ENCODE measurements around the gene THEM5.

The THEM5 gene

DNA sequence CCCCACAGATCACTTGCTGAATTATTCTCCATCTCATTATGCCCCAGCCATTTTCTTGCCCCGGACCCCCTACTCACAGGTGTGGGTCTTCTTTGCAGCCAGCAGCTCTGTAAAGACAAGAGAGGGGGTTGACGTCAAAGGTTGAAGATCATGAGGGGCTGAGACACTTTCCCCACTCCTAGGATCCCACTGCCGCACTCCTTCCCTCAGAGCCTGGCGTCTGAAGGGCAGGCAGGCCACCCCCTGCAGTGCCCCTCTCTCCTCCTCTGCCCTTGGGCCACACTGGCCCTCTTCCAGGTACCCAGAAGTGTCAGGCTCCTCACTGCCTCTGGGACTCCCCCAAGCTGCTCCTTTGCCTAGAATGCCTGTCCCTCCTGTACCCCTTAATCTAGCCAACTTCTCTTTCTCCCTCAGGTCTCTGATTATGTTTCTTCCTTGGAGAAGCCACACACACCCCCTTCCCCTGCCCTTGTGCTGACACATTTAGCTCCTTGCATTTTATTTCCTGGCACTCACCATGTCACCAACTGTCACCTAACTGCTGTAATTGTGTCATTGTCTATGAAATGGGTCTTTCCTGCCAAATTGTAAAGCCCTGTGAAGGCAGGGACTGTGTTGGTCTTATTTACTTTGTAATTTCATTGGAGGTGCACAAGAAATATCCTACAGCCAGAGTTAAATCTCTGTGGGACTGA, 24.0 kb downstream of the THEM5 start:
- Histone ChIP-seq H3K4me1 (ENCODE audit: low read length) (peaks cover 36% of the 10 kb centered on the region), H2AFZ (ENCODE audit: low read length) (no peak overlapping the region), H3K79me2 (ENCODE audit: low read length) (no peaks in the 10 kb centered on the region), H3K4me2 (ENCODE audit: low read depth, low read length) (no peak overlapping the region), H3K9me3 (replicated peaks; ENCODE audit: insufficient read depth, low read length) (no peaks in the 10 kb centered on the region), H3K9ac (ENCODE audit: low read length) (no peak overlapping the region), H3F3A (ENCODE audit: insufficient read depth, low read length) (no peaks in the 10 kb centered on the region), H3K9me2 (replicated peaks; ENCODE audit: insufficient read depth, low read length) (no peaks in the 10 kb centered on the region), H3K27me3 (replicated peaks; ENCODE audit: insufficient read depth, low read length) (no peaks in the 10 kb centered on the region), H4K20me1 (ENCODE audit: insufficient read depth, low read length) (no peaks in the 10 kb centered on the region), H3K4me3 (ENCODE audit: low read length) (no peak overlapping the region), H3K27ac (ENCODE audit: low read length) (no peak overlapping the region), H3K36me3 (replicated peaks; ENCODE audit: insufficient read depth, low read length) (no peaks in the 10 kb centered on the region)
- TF ChIP-seq EZH2 (optimal IDR thresholded peaks at IDR 0.05; ENCODE audit: low read depth, low read length) (no peak), EZH2phosphoT487 (IDR thresholded peaks at IDR 0.05; ENCODE audit: low read length) (no peak)
- TF ChIP-seq, protein P1, sequence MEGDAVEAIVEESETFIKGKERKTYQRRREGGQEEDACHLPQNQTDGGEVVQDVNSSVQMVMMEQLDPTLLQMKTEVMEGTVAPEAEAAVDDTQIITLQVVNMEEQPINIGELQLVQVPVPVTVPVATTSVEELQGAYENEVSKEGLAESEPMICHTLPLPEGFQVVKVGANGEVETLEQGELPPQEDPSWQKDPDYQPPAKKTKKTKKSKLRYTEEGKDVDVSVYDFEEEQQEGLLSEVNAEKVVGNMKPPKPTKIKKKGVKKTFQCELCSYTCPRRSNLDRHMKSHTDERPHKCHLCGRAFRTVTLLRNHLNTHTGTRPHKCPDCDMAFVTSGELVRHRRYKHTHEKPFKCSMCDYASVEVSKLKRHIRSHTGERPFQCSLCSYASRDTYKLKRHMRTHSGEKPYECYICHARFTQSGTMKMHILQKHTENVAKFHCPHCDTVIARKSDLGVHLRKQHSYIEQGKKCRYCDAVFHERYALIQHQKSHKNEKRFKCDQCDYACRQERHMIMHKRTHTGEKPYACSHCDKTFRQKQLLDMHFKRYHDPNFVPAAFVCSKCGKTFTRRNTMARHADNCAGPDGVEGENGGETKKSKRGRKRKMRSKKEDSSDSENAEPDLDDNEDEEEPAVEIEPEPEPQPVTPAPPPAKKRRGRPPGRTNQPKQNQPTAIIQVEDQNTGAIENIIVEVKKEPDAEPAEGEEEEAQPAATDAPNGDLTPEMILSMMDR (IDR thresholded peaks at IDR 0.05; ENCODE audit: low read length), result no peak
- no peak for DNase-seq

DNA sequence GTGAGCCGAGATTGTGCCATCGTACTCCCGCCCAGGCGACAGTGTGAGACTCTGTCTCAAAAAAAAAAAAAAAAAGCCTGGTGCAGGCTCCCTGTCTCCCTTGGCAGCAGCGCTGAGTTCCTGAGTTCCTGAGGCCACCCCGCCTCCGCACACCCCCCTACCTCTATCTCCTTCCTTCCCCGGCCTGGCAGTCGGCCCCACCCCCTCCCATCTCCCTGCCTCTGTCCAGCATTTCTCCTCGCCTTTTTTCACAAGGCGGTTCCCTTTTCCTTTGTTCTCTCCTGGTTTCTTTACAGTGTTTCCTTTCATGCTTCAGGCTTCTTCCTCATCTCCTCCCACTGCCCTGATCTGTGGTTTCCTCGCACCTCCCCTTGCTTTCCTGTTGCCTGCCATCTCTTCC, 24.6 kb downstream of the THEM5 start:
- Histone ChIP-seq H3K27me3 (replicated peaks; ENCODE audit: insufficient read depth, low read length) (no peaks in the 10 kb centered on the region), H3K9me3 (replicated peaks; ENCODE audit: insufficient read depth, low read length) (no peaks in the 10 kb centered on the region), H2AFZ (ENCODE audit: low read length) (no peak overlapping the region), H4K20me1 (ENCODE audit: insufficient read depth, low read length) (no peaks in the 10 kb centered on the region), H3K9ac (ENCODE audit: low read length) (no peak overlapping the region), H3K27ac (ENCODE audit: low read length) (no peak overlapping the region), H3K4me2 (ENCODE audit: low read depth, low read length) (no peak overlapping the region), H3K36me3 (replicated peaks; ENCODE audit: insufficient read depth, low read length) (no peaks in the 10 kb centered on the region), H3K4me3 (ENCODE audit: low read length) (no peak overlapping the region), H3F3A (ENCODE audit: insufficient read depth, low read length) (no peaks in the 10 kb centered on the region), H3K79me2 (ENCODE audit: low read length) (no peaks in the 10 kb centered on the region), H3K4me1 (ENCODE audit: low read length) (peaks cover 30% of the 10 kb centered on the region), H3K9me2 (replicated peaks; ENCODE audit: insufficient read depth, low read length) (no peaks in the 10 kb centered on the region)
- no peak for DNase-seq
- TF ChIP-seq EZH2phosphoT487 (IDR thresholded peaks at IDR 0.05; ENCODE audit: low read length) (no peak), EZH2 (optimal IDR thresholded peaks at IDR 0.05; ENCODE audit: low read depth, low read length) (no peak)
- TF ChIP-seq, protein P1 (IDR thresholded peaks at IDR 0.05; ENCODE audit: low read length), result no peak

DNA sequence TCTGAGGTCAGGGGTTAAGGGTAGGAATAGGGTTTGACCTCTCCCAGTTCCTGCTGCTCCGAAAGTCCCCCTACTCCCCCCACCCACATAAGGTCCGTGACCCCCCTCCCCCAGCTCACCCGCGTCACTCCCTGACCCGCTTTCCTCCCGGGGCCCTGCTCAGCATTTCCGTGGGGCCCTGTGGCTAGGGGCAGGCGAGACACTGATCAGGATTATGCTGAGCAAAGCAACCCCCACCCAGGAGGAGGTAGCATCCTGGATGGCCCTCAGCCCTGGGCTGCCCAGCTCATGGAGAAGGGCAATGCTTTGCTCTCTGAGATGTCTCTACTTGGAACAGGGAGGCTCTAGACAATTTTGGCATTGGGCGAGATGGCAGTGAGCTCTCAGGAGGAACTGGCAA, 25.7 kb downstream of the THEM5 start:
- Histone ChIP-seq H3K79me2 (ENCODE audit: low read length) (no peaks in the 10 kb centered on the region), H3K36me3 (replicated peaks; ENCODE audit: insufficient read depth, low read length) (no peaks in the 10 kb centered on the region), H3K9me3 (replicated peaks; ENCODE audit: insufficient read depth, low read length) (no peaks in the 10 kb centered on the region), H3K4me1 (ENCODE audit: low read length) (peaks cover 24% of the 10 kb centered on the region), H3K27me3 (replicated peaks; ENCODE audit: insufficient read depth, low read length) (no peaks in the 10 kb centered on the region), H3K4me3 (ENCODE audit: low read length) (no peak overlapping the region), H2AFZ (ENCODE audit: low read length) (no peak overlapping the region), H3F3A (ENCODE audit: insufficient read depth, low read length) (no peaks in the 10 kb centered on the region), H3K9ac (ENCODE audit: low read length) (no peak overlapping the region), H4K20me1 (ENCODE audit: insufficient read depth, low read length) (no peaks in the 10 kb centered on the region), H3K27ac (ENCODE audit: low read length) (no peak overlapping the region), H3K9me2 (replicated peaks; ENCODE audit: insufficient read depth, low read length) (no peaks in the 10 kb centered on the region), H3K4me2 (ENCODE audit: low read depth, low read length) (no peak overlapping the region)
- DNase-seq, result no peak
- TF ChIP-seq, protein P1 (IDR thresholded peaks at IDR 0.05; ENCODE audit: low read length), result no peak
- TF ChIP-seq EZH2 (optimal IDR thresholded peaks at IDR 0.05; ENCODE audit: low read depth, low read length) (no peak), EZH2phosphoT487 (IDR thresholded peaks at IDR 0.05; ENCODE audit: low read length) (no peak)

All from MM.1S (cell line).